ENCODE measurements around the gene MSRB2. TPM values are rescaled to one million over a fixed set of nuclear protein-coding genes. Genes with fewer than 3 reads are reported as not detected.
"Not testable (repeated sequence)": the region's sequence is repeated elsewhere in the genome, so short reads cannot be mapped to it uniquely, and the experiment has no call there.

MSRB2 gene
- total RNA-seq, 1 donor, result 15.1 TPM

GRCh38 chr10:23070913-23071218, 24.5 kb upstream of the MSRB2 start:
- TF ChIP-seq CTCF (IDR thresholded peaks at IDR 0.05; ENCODE audit: insufficient read depth, low read depth, low read length), result no peak
- DNase-seq (ENCODE audit: low read depth), result no peak
- H3K4me3 ChIP-seq (ENCODE audit: low read depth, low read length), result no peak overlapping the region

GRCh38 chr10:23072593-23072992, 22.8 kb upstream of the MSRB2 start:
- DNase-seq (ENCODE audit: low read depth), result not testable (repeated sequence)

GRCh38 chr10:23073527-23073926, 21.9 kb upstream of the MSRB2 start:
- H3K4me3 ChIP-seq (ENCODE audit: low read depth, low read length), result no peak overlapping the region
- no peak for DNase-seq (ENCODE audit: low read depth)
- TF ChIP-seq CTCF (IDR thresholded peaks at IDR 0.05; ENCODE audit: insufficient read depth, low read depth, low read length), result no peak

More at GRCh38 chr10:23072593-23072992, 22.8 kb upstream of the MSRB2 start:
- not testable (repeated sequence) for H3K4me3 ChIP-seq (ENCODE audit: low read depth, low read length)

- no peak overlapping the region for H3K4me3 ChIP-seq (ENCODE audit: low read depth, low read length)
- no peak for TF ChIP-seq CTCF (IDR thresholded peaks at IDR 0.05; ENCODE audit: insufficient read depth, low read depth, low read length)
- no peak for DNase-seq (ENCODE audit: low read depth)
These were observed 19.7 kb upstream of the MSRB2 start for GRCh38 chr10:23075672-23076071.

GRCh38 chr10:23078114-23078513, 17.3 kb upstream of the MSRB2 start:
- no peak overlapping the region for H3K4me3 ChIP-seq (ENCODE audit: low read depth, low read length)
- TF ChIP-seq CTCF (IDR thresholded peaks at IDR 0.05; ENCODE audit: insufficient read depth, low read depth, low read length), result no peak
- no peak for DNase-seq (ENCODE audit: low read depth)

GRCh38 chr10:23079700-23080099, 15.7 kb upstream of the MSRB2 start:
- no peak for TF ChIP-seq CTCF (IDR thresholded peaks at IDR 0.05; ENCODE audit: insufficient read depth, low read depth, low read length)
- no peak overlapping the region for H3K4me3 ChIP-seq (ENCODE audit: low read depth, low read length)
- DNase-seq (ENCODE audit: low read depth), result no peak

- H3K4me3 ChIP-seq (ENCODE audit: low read depth, low read length), result no peak overlapping the region
- DNase-seq (ENCODE audit: low read depth), result no peak
- no peak for TF ChIP-seq CTCF (IDR thresholded peaks at IDR 0.05; ENCODE audit: insufficient read depth, low read depth, low read length)
These were observed 15.1 kb upstream of the MSRB2 start for GRCh38 chr10:23080262-23080661.

All from fibroblast of villous mesenchyme (primary cell).